Putamen (tissue), 1 donor: ENCODE data around the gene ARHGAP8.

ENCODE experiments used
- DNase-seq: peaks from one replicate; pipeline ENCODE4 v3.0.0-alpha.2; 2016; ENCODE audit warnings: low spot score

ARHGAP8 gene

DNA sequence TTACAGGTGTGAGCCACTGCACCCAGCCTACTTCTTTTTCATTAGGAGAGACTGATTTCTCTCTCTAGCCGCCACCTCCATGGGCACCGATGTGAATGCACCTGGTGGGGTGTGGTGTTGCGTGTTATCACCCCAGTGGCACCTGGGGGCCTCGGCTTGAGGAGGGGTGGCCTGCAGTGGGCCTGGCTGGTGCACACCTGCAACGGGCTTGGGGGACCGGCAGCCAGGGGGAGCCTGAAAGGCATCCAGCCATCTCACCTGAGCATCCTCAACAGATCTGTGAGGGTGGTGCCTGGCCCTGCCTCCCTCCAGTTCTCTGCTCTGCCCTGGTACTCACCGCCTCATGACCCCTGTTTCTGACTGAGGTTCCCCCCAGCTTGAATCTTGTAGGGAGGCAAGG is 108.9 kb downstream of the ARHGAP8 start:
- DNase-seq = no peak

GRCh38 chr22:44862281-44862680 is 109.9 kb downstream of the ARHGAP8 start:
- no peak for DNase-seq

GRCh38 chr22:44862981-44863860 is 110.8 kb downstream of the ARHGAP8 start:
- no peak for DNase-seq

- no peak for DNase-seq
Measured at GRCh38 chr22:44865193-44866057, 113.0 kb downstream of the ARHGAP8 start.

- no peak for DNase-seq
Measured at GRCh38 chr22:44869196-44869595, 116.8 kb downstream of the ARHGAP8 start.

- peak; percentile 65 for DNase-seq
Measured at GRCh38 chr22:44870021-44870420, 117.6 kb downstream of the ARHGAP8 start.

DNA sequence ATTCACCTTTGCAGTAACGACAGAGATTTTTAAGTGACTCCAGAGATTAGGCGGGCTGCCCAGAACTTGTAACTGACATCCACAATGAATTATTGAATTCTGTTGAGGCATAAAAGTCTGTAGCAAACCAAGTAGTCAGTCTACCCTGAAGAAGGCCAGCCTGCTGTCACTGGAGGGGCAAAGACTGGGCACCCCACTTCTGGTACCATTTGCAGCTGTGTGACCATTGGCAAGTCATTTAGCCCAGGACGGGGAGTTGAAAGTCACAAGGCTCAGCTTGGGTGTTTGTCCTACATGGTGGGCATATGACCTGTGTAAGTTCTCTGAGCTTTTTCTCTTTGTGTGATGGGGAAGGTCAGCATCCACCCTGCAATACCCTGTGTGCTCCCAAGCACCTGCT is 119.4 kb downstream of the ARHGAP8 start:
- DNase-seq = no peak

DNA sequence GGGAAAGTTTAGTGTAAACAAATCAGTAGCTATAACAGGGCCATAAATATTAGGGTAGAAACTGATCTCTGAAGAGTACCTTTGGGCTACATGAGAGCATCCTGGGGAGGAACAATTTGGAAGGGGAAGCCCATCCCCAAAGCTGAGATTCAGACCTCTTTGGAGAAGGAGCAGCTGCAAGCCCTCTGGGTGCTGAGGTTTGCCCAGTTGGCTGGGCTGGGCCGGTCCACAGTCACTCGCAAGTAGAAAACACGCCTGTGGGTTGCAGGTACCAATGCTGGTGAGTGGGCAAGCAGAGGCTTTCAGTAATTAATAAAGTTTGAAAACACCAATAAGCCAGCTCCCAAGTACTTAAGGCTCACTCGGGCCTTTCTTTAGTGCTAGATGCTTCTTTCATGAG is 124.5 kb downstream of the ARHGAP8 start:
- DNase-seq = no peak

DNA sequence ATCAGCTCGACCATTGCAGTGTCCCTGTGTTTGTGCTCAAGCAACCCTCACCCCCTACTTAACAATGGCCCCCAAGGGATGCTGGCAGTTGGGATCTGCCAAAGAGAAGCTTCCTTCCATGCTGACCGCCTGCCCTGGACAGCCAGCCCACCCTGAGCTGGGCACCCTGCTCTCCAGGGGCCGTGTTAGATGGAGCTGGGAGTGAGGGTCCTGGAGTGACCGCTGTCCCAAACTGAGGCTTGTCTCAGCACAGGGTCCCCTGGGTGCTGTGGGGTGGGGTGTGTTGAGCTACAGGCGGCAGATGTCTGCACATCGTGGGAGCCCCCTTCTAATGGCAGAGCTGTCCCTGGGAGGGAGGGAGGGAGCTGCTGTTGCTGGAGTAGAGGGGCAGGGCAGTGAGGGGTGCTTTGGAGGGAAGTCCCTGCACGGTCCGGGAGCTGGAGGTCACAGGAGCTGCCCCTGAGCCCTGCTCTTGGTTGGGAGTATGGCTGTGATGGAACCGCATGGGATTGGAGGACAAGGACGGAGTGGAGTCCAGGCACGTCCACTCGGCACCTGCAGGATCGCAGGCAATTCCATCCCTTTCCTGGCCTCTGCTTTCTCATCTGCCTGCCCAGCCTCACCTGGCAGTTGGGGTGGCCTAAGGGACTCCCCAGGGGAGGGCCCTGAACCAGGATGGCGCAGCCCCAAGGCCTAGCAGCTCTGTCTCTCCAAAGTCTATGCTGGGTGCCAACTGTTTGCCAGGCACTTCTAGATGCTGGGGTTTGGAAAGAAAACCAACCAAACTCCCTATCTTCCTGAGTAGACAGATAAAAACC is 126.3 kb downstream of the ARHGAP8 start:
- DNase-seq = no peak

GRCh38 chr22:44879301-44879680 is 126.9 kb downstream of the ARHGAP8 start:
- no peak for DNase-seq

DNA sequence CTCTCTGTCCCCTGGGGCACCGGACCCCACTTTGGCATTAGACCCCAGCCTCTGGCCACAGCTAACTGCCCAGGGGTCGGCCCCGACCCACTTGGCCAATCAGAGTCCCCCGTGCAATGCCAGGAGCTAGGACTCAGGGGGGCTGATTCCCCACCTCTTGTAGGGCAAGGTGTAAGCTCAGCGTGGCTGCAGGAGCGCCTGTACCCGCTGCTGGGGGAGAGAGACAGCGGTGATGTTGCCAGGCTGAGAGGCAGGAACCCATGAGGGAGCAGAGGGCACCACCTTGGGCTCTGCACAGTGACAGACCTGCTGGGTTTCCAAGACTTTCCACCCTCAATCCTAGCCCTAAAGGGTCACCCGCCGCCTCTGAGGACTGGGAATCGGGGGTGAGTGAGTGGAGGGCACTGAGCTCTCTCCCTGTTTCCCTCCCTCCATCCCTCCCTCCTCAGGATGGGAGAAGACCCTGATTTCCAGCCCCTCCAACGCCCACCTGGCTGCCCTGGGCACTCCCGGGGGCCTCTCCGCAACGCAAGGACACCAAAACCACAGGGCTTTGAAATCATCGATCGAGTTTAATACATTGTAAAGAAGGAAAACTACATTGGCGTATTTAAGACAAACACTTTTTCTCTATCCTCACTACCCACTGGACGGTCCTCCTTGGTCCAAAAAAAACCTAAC is 128.4 kb downstream of the ARHGAP8 start:
- no peak for DNase-seq

GRCh38 chr22:44881624-44882023 is 129.2 kb downstream of the ARHGAP8 start:
- no peak for DNase-seq

DNA sequence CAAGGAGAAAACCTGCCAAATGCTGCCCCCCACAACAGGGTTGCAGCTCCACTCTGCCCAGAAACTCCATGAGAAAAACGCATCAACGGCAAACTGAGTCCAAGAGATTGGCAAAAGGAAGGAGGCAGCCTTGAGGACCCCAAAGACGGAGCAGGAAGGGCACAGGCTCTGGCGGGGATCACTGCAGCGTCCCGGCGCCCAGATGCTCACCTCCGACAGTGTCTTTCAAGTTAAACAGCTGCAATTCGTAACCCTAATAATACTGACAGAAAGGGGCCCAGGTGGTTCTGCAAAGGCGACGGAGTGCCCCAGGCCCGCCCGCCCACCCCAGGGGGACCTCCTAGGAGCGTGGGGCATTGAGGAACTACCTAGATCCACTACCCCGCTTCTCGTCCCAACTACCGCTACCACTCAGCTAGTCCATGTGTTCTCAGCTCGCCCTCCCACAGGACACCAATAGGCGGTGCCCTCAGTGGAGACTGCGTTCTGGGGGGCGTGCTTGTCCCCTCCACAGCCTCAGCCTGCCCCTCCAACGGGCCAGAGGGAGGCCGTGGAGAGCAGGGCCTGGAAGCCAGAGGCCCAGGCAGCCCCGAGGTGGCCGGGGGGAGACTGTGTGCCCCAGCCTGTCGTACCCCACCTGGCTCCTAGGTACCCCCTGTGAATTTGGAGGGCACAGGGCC is 130.0 kb downstream of the ARHGAP8 start:
- DNase-seq = no peak

DNA sequence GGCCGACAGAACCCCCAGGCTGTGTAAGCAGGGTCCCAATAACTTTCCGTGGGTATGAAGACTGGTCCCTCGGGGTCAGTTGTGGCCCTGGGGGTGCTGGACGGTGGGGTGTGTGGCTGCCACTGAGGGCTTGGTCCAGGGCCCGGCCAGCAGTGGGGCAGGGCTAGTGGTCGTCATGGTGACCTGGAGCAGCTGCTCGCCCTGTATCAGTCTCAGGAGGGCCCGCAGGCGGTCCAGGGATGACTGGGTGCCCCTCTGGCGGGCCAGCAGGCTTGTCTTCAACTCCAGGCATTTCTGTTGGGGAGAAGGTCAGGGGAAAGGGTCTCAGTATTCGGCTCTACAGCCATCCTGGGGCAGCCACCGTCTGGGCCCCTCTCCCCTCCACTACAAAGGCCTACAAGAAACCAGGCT is 130.6 kb downstream of the ARHGAP8 start:
- no peak for DNase-seq

GRCh38 chr22:44884562-44884961 is 132.2 kb downstream of the ARHGAP8 start:
- no peak for DNase-seq

GRCh38 chr22:44884968-44885805 is 132.8 kb downstream of the ARHGAP8 start:
- no peak for DNase-seq

GRCh38 chr22:44885806-44886360 is 133.5 kb downstream of the ARHGAP8 start:
- DNase-seq = no peak

- DNase-seq = no peak
Measured at GRCh38 chr22:44887941-44888366, 135.6 kb downstream of the ARHGAP8 start.

DNA sequence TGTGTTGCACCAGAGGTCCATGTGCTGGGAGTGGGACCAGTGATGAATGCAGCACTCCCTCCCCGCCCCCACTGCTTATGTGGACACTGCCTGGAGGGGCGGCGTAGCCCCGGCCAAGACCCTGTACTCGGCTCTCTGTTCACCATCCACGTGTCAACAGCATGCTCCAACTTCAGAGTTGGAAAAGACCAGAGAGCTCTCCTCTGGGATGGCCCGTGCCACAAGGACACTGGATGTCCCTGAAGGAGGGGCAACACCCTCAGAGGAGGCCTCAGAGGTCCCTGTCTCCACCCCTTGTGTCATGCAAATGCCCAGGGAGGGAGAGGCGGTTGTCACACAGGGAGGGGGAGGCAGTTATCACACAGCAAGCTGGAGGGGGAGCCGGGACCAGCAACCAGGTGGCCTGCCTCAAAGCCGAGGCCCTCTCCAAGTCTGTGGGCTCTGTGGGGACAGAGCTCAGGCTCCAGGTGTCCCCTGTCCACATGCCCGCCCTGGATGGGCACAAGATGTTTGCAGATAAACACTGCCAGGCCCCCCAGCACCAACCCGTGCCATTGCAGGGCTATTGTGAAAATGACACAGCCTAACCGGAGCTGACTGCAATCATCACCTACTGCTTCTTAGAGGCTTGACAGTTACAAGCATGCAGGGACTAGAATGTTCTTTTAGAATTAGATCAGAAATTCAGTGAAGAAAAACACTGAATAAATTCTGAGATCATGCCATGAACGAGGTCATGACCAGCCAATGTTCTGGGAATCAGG is 136.3 kb downstream of the ARHGAP8 start:
- DNase-seq = no peak
